Nephron progenitor cell (in vitro differentiated cells): ENCODE data around the gene NMT1.

Experiments
- DNase-seq: peaks from one replicate; pipeline ENCODE4 v3.0.0; 2021
- H3K27ac Mint-ChIP-seq: 2 replicates; pipeline ENCODE4 v1.8.0; 2021; ENCODE audit warnings: mild to moderate bottlenecking, moderate library complexity, mixed read lengths
- H3K27me3 Mint-ChIP-seq: 2 replicates; pipeline ENCODE4 v1.8.0; 2021; ENCODE audit warnings: mild to moderate bottlenecking, low read depth, mixed read lengths; ENCODE audit not compliant: poor library complexity
- H3K36me3 Mint-ChIP-seq: 2 replicates; pipeline ENCODE4 v1.8.0; 2021; ENCODE audit warnings: low read depth, mixed read lengths
- H3K4me1 Mint-ChIP-seq: 2 replicates; pipeline ENCODE4 v1.8.0; 2021; ENCODE audit warnings: mixed read lengths
- H3K4me3 Mint-ChIP-seq: 2 replicates; pipeline ENCODE4 v1.8.0; 2021; ENCODE audit warnings: mild to moderate bottlenecking, moderate library complexity, mixed read lengths
- H3K9me3 Mint-ChIP-seq: 2 replicates; pipeline ENCODE4 v1.8.0; 2021; ENCODE audit warnings: mild to moderate bottlenecking, moderate library complexity, mixed read lengths
- TF ChIP-seq, protein P1 (sequence below): fragments of 200-600 bp; sonication (generic); IDR thresholded peaks from 2 replicates; pipeline ENCODE4 v1.5.0; 2021; ENCODE audit warnings: antibody characterized with exemption

NMT1 gene

DNA sequence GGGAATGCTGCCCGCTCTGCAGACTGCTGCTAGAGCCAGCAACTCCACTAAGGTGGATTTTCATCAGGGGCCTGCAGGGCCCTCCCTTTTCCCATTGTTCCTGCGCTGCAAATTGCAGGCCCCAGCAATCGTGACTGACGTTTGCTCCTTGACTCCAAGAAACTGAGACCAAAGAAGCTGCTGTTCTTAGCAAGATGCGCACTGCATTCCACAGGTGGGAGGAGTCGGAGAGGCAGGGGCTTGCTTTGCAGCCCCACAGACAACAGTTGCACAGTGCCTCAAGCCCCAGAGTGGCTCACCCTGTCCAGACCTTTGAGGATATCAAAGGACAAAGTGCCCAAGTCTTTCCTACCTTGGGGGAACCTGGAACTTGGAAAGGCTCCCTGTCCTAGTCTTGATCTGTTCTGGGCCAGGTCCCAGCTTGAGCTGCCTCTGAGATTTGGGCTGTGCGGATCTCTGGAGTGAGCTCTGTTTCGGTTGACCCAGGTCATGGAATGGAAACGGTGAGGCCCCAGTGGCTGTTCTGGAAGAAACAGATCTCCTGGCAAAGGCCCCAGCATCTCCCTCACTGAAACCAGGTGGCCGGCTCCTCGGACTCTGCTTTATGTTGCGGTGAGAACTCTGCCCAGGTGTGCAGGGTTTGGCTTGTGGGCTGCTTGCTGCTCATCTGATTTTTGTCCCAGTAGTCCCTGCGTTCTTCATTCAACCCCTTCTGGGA lies 46.3 kb downstream of the NMT1 start:
- Mint-ChIP-seq H3K27ac (peak overlapping the region; percentile 92), H3K4me1 (peaks cover 24% of the 10 kb centered on the region), H3K36me3 (peaks cover 22% of the 10 kb centered on the region), H3K9me3 (no peaks in the 10 kb centered on the region), H3K27me3 (no peaks in the 10 kb centered on the region), H3K4me3 (no peak overlapping the region)
- TF ChIP-seq, protein P1, sequence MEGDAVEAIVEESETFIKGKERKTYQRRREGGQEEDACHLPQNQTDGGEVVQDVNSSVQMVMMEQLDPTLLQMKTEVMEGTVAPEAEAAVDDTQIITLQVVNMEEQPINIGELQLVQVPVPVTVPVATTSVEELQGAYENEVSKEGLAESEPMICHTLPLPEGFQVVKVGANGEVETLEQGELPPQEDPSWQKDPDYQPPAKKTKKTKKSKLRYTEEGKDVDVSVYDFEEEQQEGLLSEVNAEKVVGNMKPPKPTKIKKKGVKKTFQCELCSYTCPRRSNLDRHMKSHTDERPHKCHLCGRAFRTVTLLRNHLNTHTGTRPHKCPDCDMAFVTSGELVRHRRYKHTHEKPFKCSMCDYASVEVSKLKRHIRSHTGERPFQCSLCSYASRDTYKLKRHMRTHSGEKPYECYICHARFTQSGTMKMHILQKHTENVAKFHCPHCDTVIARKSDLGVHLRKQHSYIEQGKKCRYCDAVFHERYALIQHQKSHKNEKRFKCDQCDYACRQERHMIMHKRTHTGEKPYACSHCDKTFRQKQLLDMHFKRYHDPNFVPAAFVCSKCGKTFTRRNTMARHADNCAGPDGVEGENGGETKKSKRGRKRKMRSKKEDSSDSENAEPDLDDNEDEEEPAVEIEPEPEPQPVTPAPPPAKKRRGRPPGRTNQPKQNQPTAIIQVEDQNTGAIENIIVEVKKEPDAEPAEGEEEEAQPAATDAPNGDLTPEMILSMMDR, result no peak
- DNase-seq, result no peak

DNA sequence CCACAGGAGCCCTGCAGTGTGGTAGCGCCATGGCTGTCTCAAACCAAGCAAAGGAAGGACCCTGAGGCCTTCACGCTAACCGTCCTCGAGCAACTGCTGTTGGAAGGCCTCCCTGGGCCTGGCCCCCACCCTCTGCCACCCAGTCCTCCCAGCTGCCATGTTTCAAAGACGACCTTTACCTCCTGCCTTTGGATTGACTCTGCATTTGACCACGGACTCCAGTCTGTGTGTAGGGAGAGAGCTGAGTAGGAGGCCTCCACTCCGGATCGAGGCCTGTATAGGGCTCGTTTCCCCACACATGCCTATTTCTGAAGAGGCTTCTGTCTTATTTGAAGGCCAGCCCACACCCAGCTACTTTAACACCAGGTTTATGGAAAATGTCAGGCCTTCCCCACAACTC lies 46.9 kb downstream of the NMT1 start:
- Mint-ChIP-seq H3K27ac (peak overlapping the region; percentile 92), H3K36me3 (peaks cover 16% of the 10 kb centered on the region), H3K27me3 (no peaks in the 10 kb centered on the region), H3K9me3 (no peaks in the 10 kb centered on the region), H3K4me3 (no peak overlapping the region), H3K4me1 (peaks cover 23% of the 10 kb centered on the region)
- DNase-seq, result no peak
- TF ChIP-seq, protein P1, result no peak

DNA sequence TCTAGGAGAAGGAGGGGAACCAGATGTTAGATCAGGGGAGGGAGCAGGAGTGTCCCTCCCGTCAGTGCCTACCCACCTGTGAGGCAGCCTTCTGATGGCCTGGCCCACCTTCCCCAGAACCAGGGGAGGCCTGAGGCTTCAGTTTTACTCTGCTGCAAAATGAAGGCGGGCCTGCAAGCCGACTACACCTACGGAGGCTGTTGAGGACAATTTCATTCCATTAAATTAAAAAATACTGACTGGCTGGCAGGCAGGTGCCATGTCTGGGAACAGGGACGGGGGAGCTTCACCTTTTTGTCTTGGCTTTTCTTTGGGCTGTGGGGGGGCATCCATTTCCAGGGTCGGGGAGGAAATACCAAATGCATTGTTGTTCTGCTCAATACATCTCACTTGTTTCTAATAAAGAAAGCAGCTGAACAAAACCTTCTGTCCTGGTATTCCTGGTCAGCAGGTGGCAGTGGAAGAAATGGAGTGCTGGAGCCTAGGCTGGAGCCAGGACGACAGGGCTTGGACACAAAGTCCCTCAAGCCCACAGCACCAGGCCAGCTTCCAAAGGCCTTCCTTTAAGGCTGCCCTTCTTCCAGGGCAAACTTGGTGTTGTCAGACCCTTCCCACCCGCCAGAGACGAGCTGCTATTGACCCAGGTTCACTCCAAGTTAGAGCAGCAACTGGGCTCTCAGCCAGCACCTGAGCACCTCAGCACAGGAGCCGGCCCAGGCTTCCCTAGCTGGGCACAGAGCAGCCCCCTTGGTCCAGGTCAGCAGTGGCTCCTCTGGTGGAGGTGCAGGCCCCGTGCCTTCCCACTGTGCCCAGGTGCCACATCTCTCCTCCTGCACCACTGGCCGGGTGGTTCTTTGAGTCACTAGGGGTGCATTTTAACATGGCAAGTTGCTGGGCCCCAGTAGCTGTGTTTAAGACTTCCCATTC lies 47.7 kb downstream of the NMT1 start:
- H3K9me3 Mint-ChIP-seq, result no peaks in the 10 kb centered on the region
- TF ChIP-seq, protein P1, result no peak
- DNase-seq, result no peak
- H3K27me3 Mint-ChIP-seq, result no peaks in the 10 kb centered on the region
- H3K4me3 Mint-ChIP-seq, result no peak overlapping the region
- H3K36me3 Mint-ChIP-seq, result peaks cover 8% of the 10 kb centered on the region
- peak overlapping the region; percentile 92 for H3K27ac Mint-ChIP-seq
- peaks cover 31% of the 10 kb centered on the region for H3K4me1 Mint-ChIP-seq

DNA sequence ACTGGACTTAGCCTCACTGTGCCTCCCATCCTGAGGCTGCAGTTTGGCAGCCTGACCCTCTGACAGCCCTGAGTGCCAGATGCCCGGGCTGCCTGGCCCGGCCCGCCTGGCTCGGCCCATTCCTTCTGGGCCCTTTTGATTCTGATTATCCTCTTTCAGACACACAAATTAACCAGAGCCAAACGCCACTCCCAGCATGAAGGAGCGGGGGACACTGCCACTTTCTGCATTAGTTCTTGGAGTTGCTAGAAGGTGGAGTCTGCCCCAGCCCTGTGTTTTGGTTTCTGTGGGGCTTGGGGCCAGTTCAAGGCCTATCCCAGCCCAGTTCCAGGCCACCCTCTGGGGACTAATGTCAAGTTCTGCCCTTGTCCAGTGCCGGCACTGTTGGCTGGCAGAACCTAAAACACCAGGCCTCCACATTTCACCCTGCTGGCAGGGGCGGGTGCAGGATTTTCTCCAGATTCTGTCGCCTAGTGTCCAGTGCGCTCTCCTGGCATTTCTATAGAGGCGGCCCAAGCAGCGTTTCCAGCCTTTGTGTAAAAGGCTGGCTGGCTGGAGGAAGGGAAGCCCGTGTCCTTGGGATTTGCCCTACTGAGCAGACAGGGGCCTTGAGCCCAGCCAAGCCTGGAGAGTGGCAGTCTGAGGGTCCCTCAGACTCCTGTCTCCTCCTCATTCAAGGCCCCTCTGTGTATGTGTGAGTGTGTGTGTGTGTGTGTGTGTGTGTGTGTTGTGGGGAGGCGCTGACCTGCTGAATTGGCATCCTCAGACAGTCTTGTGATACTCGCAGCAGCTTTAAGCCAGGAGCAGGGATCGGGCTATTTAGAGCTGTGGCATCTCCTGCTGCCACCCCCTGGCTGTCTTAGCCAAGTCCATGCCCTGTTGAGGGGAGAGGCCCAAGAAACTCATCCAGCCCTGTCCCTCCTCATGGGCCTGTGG lies 49.8 kb downstream of the NMT1 start:
- H3K27ac Mint-ChIP-seq, result peak overlapping the region; percentile 79
- DNase-seq, result no peak
- TF ChIP-seq, protein P1, result no peak
- no peak overlapping the region for H3K4me3 Mint-ChIP-seq
- H3K9me3 Mint-ChIP-seq, result no peaks in the 10 kb centered on the region
- H3K36me3 Mint-ChIP-seq, result peaks cover 8% of the 10 kb centered on the region
- H3K4me1 Mint-ChIP-seq, result peaks cover 51% of the 10 kb centered on the region
- no peaks in the 10 kb centered on the region for H3K27me3 Mint-ChIP-seq

DNA sequence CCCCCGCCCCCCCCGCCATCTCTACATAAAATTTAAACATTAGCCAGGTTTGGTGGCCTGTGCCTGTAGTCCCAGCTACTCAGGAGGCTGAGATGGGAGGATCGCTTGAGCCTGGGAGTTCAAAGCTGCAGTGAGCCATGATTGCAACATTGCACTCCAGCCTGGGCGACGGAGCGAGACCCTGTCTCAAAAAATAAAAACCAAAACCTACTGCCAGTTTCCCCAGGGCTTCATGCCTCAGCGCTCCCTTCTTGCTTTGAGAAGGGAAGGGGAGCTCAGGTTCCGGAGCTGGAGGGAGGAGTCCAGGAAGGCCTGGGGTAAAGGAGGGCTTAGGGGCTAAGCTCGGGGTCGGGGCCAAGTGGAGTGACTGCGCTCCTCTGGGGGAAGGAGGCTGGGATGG lies 50.7 kb downstream of the NMT1 start:
- DNase-seq, result peak; percentile 57
- no peaks in the 10 kb centered on the region for H3K27me3 Mint-ChIP-seq
- peak overlapping the region; percentile 36 for H3K4me3 Mint-ChIP-seq
- H3K9me3 Mint-ChIP-seq, result no peaks in the 10 kb centered on the region
- peaks cover 60% of the 10 kb centered on the region for H3K4me1 Mint-ChIP-seq
- H3K36me3 Mint-ChIP-seq, result peaks cover 2% of the 10 kb centered on the region
- peak overlapping the region; percentile 79 for H3K27ac Mint-ChIP-seq
- TF ChIP-seq, protein P1, result no peak
